GM18507 (cell line): ENCODE measurements around the gene SIAH3.

Source experiments
- DNase-seq: peaks from one replicate; pipeline ENCODE4 v3.0.0; 2011; ENCODE audit warnings: low read depth; ENCODE audit not compliant: insufficient read length; ENCODE audit errors: extremely low spot score
- FAIRE-seq: peaks from 2 replicates; lab custom pipeline; 2011; peaks lifted over from hg19 to GRCh38; lab: Jason Lieb, UNC

Gene SIAH3

DNA sequence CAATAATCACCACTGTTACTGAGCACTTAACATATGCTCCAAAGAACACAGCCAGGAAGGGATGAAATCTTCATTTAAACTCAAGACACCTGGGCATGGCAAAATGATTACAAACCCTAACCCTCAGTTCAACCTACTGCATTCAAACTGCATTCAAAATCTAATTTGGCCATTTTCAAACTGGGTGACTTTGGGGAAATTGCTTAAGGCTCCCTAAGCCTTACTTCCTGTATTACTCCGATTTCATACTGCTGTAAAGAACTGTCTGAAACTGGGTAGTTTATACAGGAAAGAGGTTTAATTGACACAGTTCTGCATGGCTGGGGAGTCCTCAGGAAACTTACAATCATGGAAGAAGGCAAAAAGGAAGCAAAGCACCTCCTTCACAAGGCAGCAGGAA is 99.0 kb downstream of the SIAH3 start:
- no peak for DNase-seq
- FAIRE-seq, result no peak

DNA sequence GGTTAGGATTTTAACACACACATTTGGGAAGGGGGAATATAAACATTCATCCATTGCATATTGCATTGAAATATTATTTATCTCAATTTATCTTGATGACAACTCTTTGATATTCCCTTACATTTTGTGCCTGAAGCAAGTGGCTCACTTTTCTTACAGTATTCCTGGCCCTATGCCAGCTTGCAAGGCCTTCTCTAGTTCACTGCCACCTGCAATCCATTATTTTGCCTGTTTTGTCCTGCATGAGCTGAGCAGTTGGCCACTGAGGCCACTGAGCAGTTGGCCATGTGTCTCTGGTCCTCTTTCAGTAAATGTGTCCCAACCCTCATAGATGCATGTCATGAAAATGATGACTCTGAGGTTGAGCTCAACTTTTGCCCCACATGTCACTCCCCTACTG is 99.7 kb downstream of the SIAH3 start:
- FAIRE-seq (no peak), DNase-seq (no peak)

DNA sequence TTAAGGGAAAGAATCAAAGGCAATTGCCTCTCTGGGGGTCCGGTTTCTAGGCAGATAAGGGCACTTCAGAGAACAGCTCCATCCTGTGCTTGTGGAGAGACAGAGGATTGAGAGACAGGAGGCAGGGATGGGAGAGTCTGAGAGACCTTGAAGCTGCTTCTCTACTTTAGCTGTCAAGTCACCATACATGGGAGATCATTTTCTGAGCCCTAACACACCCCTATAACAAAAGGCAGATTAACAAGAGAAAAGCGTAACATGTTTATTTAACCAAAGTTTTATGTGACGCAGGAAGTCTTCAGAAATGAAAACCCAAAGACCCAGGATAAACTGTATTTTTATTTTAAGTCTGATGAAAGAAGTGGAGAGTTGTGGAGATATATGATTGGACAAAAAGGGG is 101.0 kb downstream of the SIAH3 start:
- FAIRE-seq, result no peak
- no peak for DNase-seq

DNA sequence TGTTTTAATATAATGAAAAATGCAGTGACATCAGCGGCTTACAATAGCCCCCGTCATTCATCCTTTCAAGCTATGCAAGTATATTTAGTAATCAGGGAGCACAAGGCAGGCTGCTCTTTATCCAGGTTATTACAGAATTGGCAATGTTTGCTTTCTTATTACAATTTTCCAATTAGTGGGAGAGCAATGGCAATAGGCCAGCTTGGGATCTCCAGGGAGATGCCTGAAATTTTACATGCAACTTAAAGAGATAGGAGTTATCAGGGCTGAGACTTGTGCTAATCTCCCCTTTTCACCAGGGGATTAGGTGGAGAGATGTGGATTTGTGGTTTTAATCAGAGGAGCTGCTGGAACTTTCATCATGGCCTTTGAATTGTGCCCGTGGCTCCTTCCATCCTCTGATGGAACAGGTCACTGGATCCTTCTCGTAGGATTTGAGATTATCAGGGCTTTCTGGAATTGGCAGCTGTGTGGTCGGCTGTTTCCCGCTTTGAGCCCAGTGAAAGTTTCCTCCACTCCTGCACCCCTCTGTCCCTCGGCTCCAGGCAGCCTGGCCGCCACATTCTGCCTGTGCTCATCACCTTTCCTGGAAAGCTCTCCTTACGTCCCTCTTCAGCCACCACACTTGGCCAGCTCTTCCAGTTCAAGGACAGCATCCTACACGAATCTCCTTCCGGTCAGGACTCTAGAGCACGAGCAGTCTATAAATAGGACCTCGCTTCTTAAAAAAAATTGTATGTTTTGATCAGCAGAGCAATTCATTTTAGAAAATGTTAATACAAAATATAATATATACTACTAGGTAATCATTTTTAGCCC is 102.4 kb downstream of the SIAH3 start:
- DNase-seq, result no peak
- no peak for FAIRE-seq

DNA sequence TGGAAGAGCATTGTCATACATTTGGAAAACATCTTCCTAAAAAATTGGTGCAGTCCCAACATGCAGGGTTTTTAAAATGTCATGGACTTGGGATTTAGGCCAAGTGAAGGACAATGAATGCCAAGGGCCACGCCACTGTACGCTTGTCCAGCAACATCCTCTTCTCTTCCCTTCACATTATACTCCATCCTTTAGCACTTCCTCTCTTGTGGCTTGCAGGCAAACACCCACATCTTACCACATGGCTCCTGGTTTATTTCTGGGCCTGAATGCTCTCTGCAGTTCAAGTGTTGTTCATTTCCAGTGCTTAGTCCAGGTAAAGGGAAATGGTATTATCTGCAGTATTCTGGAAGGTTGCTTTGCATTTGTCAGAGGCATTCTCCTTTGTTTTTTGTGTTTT is 104.5 kb downstream of the SIAH3 start:
- no peak for DNase-seq

DNA sequence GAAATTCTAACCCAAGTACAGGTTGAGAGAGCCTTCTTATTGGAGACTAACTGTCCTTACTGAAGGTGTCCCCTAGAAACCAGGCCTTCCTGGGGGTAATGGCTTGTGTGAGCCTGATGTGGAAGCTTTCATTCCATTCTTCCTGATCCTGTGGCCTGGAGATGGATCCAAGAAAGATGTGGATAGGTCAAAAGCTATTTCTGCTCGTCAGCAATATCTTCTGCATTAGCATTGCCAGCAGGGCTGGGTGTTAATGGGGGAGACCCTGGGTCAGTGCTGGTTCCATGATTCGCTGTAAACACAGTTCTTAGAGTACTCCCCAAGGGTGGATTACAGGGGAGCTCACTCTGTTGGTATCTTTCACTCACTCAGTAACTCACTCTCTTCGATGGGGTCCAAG is 106.6 kb downstream of the SIAH3 start:
- no peak for FAIRE-seq
- DNase-seq, result no peak

More for the DNA sequence above, 104.5 kb downstream of the SIAH3 start:
- FAIRE-seq, result no peak

DNA sequence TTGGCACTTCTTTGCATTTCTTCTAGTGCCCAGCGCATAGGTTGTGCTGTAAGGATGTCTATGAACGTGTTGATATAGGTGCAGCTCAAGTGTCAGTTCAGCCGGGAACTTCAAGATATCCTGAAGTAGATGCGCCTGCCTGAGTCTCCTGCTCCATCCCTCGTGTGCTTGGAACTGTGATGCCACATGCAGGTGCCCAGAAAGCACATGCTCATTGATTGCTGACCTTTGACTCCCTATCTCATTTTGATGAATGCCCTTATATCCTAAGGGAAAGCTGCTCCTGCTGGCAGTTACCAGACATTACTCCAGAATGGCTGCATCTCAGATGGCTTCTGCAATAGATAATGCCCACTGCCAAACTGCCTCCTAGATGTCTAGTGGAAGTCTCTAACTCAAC is 108.6 kb downstream of the SIAH3 start:
- FAIRE-seq (no peak), DNase-seq (no peak)

DNA sequence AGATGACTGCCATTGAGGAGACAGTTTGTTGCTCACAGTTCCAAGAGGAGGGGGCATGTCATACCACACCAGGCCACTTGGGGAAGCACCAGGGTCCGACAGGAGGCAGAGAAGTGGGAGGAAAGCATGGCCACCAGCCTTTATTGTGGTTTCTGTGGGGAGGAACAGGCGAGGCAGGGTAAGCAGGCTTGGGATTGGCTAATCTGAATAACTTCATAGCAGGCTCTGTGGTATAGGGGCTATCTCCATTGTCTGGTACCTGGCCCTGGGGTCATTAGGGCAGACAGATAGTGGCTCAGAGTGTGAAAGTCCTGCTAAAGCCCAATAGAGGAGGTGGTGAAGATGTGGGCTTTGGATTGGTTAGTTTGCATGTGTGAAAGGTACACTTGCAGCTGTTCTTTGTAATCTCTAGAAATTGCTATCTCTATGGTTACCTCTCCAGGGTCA is 114.0 kb downstream of the SIAH3 start:
- no peak for DNase-seq
- no peak for FAIRE-seq

DNA sequence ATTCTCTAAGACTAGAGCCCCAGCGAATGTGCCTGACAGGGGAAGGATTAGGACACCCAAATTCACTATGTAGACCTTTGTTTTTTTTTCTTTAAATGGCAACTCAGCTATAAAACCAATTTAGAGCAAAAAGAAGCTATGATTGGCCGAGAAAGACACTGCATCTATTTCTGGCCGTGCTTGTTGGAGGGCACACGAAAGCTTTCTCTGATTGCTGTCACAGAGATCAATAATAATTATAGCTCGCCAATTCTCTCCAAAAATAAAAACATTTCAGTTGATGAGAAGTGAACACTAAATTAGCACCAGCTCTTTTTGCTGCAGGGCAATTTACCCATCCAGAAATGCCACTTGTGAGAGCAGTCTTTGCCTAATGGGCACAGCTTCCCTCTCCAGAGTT is 118.2 kb downstream of the SIAH3 start:
- no peak for FAIRE-seq
- DNase-seq, result no peak

DNA sequence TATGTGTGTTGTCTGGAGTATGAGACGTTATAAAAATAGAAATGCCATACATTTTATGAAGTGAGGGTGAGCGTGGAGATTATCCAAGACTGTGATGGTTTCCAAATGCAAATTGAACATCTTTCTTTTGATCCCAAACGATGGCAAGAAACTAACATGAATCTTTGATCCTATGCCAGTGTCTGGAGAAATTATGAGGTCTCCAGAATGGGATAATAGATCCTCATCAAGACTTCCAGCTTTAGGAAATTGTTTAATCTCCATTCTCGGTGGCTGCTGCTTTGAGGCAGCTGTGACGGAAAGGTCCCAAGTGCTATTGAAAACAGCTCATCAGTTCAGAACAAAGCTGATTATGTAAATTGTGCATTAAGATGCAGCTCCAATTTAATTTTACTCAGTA is 118.6 kb downstream of the SIAH3 start:
- FAIRE-seq, result no peak
- DNase-seq, result no peak

DNA sequence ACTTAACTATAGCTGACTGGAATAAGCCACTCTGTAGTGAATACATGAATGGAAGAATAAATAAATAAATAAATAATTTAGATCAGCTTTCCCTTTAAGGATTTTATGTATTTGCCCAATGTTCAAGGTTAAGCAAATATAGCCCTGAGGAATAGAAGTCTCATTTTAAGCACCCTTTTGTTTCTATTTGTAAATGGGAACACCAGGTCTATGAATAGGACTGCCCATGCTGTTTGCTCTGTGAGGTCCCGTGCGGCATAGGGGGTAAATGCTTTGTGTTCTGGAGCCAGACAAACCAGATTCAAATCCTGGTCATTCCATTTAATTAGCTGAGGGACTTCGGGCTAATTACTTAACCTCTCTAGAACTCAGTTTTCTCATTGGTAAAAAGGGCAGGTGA is 120.1 kb downstream of the SIAH3 start:
- no peak for FAIRE-seq

DNA sequence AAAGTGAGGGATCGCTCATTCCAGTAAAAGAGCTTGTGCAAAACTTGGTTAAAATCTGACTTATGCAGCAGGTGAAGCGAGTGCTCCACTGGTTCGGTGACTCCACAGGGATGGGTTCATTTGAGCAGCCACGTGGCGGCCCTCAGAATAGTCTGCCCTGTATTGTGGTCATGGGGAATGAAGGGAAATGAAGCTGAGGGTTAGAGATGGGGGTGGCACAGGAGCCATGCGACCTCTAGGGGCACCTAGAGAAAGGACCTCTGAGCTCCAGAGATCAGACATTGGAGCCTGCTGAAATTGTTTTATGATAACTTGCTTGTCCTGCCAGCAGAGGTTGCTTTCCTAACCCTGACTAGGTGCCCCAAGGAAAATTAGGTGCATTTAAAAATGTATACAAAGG is 122.8 kb downstream of the SIAH3 start:
- FAIRE-seq, result peak; percentile 69
- peak; percentile 26 for DNase-seq

More for the DNA sequence above, 120.1 kb downstream of the SIAH3 start:
- DNase-seq, result no peak
